OCI-LY3 (cell line): ENCODE data around the gene MYBL2.

Experiments
- H2AFZ ChIP-seq: fragments of 200-600, 300-600 bp; shearing (Covaris generic); 2 replicates; pipeline ENCODE4 v1.6.0; 2014; ENCODE audit warnings: antibody characterized with exemption, low read depth, low read length
- H3K27ac ChIP-seq: fragments of 200-600, 300-600 bp; sonication (generic); 2 replicates; pipeline ENCODE4 v1.5.1; 2014; ENCODE audit warnings: mild to moderate bottlenecking, low read length, moderate library complexity, mixed read lengths
- H3K27me3 ChIP-seq: fragments of 200-600, 300-600 bp; sonication (generic); 2 replicates; pipeline ENCODE4 v1.6.1; 2014; ENCODE audit warnings: low read depth, low read length, mixed read lengths
- H3K36me3 ChIP-seq: fragments of 200-600, 300-600 bp; sonication (generic); replicated peaks from 2 replicates; pipeline ENCODE3; 2014; ENCODE audit warnings: low read depth, low read length, mixed read lengths
- H3K4me1 ChIP-seq: fragments of 300-600, 200-600 bp; sonication (generic); 2 replicates; pipeline ENCODE4 v1.6.1; 2014; ENCODE audit warnings: low read length, mixed read lengths
- H3K4me2 ChIP-seq: fragments of 200-600, 300-600 bp; sonication (generic); 2 replicates; pipeline ENCODE4 v1.6.1; 2014; ENCODE audit warnings: low read length, mixed read lengths
- H3K4me3 ChIP-seq: fragments of 300-600, 200-600 bp; sonication (generic); 2 replicates; pipeline ENCODE4 v1.5.1; 2014; ENCODE audit warnings: antibody characterized with exemption, mild to moderate bottlenecking, low read length, moderate library complexity
- H3K79me2 ChIP-seq: fragments of 300-600, 200-600 bp; shearing (Covaris generic); 2 replicates; pipeline ENCODE4 v1.6.1; 2014; ENCODE audit warnings: mild to moderate bottlenecking, low read length, mixed read lengths
- H3K9ac ChIP-seq: fragments of 300-600, 200-600 bp; shearing (Covaris generic); 2 replicates; pipeline ENCODE4 v1.6.0; 2014; ENCODE audit warnings: mild to moderate bottlenecking, low read length, moderate library complexity
- H3K9me3 ChIP-seq: fragments of 200-600, 300-600 bp; shearing (Covaris generic); 2 replicates; pipeline ENCODE4 v1.6.1; 2014; ENCODE audit warnings: low read length, mixed read lengths; ENCODE audit not compliant: insufficient read depth
- H4K20me1 ChIP-seq: fragments of 200-600, 300-600 bp; sonication (generic); 2 replicates; pipeline ENCODE4 v1.6.1; 2016; ENCODE audit warnings: low read length, mixed read lengths; ENCODE audit not compliant: insufficient read depth
- CTCF ChIP-seq: fragments of 200-600, 300-600 bp; sonication (generic); IDR thresholded peaks from 2 replicates; pipeline ENCODE4 v1.5.1; 2014; ENCODE audit warnings: antibody characterized with exemption, low read length, low read depth
- EZH2phosphoT487 ChIP-seq: fragments of 200-600 bp; shearing (Covaris generic); IDR thresholded peaks from 2 replicates; pipeline ENCODE4 v1.6.1; 2018; ENCODE audit warnings: antibody characterized with exemption, mixed run types, low read depth

MYBL2 gene

GRCh38 chr20:43749734-43750294 lies 82.9 kb downstream of the MYBL2 start:
- no peaks in the 10 kb centered on the region for H3K79me2 ChIP-seq
- H3K4me3 ChIP-seq: peak overlapping the region; percentile 35
- peak overlapping the region; percentile 27; the same call in 1 of the 2 replicates for H2AFZ ChIP-seq
- no peaks in the 10 kb centered on the region for H4K20me1 ChIP-seq
- H3K27me3 ChIP-seq: no peaks in the 10 kb centered on the region
- H3K27ac ChIP-seq: peak overlapping the region; percentile 92
- H3K9ac ChIP-seq: peak overlapping the region; percentile 75
- no peaks in the 10 kb centered on the region for H3K36me3 ChIP-seq
- peaks cover 79% of the 10 kb centered on the region for H3K4me1 ChIP-seq
- H3K4me2 ChIP-seq: peak overlapping the region; percentile 67
- no peaks in the 10 kb centered on the region for H3K9me3 ChIP-seq
- no peak for TF ChIP-seq EZH2phosphoT487
- peak; percentile 99 for TF ChIP-seq CTCF

DNA sequence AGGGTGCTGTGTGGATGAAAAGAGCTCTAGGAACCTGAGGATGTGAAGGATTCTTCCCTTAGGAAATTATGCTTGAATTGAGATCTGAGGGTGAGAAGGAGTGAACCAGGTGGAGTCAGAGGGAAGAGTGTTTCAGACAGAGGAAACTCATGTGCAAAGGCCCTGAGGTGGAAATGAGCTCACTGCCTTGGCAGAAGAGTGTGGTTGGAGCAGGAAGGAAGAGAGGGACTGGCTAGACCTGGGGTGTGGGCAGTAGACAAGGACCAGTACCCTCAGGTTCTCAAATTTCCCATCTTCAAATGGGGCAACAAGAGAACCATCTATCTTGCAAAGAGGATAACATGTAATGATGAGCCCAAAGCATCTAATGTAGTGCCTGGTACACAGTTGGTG lies 83.9 kb downstream of the MYBL2 start:
- Histone ChIP-seq H3K79me2 (no peaks in the 10 kb centered on the region), H3K27me3 (no peaks in the 10 kb centered on the region), H3K36me3 (no peaks in the 10 kb centered on the region), H3K4me1 (peaks cover 70% of the 10 kb centered on the region), H3K4me3 (peak overlapping the region; percentile 17; the same call in 1 of the 2 replicates), H3K4me2 (peak overlapping the region; percentile 67), H3K9me3 (no peaks in the 10 kb centered on the region), H3K9ac (peak overlapping the region; percentile 75), H2AFZ (no peak overlapping the region), H3K27ac (peak overlapping the region; percentile 92), H4K20me1 (no peaks in the 10 kb centered on the region)
- TF ChIP-seq CTCF (no peak), EZH2phosphoT487 (no peak)

- no peaks in the 10 kb centered on the region for H4K20me1 ChIP-seq
- no peaks in the 10 kb centered on the region for H3K9me3 ChIP-seq
- peaks cover 4% of the 10 kb centered on the region for H3K36me3 ChIP-seq
- peaks cover 63% of the 10 kb centered on the region for H3K4me1 ChIP-seq
- peak overlapping the region; percentile 62 for H3K4me3 ChIP-seq
- peak overlapping the region; percentile 92 for H3K27ac ChIP-seq
- peak overlapping the region; percentile 91 for H3K9ac ChIP-seq
- no peak overlapping the region for H2AFZ ChIP-seq
- TF ChIP-seq EZH2phosphoT487: peak; percentile 47; the same call in 1 of the 2 replicates
- TF ChIP-seq CTCF: no peak
- no peaks in the 10 kb centered on the region for H3K27me3 ChIP-seq
- H3K79me2 ChIP-seq: no peaks in the 10 kb centered on the region
- H3K4me2 ChIP-seq: peak overlapping the region; percentile 80
Observed at GRCh38 chr20:43751167-43752050, 84.5 kb downstream of the MYBL2 start.

GRCh38 chr20:43752051-43752360 lies 85.1 kb downstream of the MYBL2 start:
- no peaks in the 10 kb centered on the region for H4K20me1 ChIP-seq
- peaks cover 61% of the 10 kb centered on the region for H3K4me1 ChIP-seq
- H3K9me3 ChIP-seq: no peaks in the 10 kb centered on the region
- H2AFZ ChIP-seq: no peak overlapping the region
- H3K4me3 ChIP-seq: peak overlapping the region; percentile 62
- no peaks in the 10 kb centered on the region for H3K27me3 ChIP-seq
- peak overlapping the region; percentile 91 for H3K9ac ChIP-seq
- H3K79me2 ChIP-seq: no peaks in the 10 kb centered on the region
- TF ChIP-seq EZH2phosphoT487: no peak
- TF ChIP-seq CTCF: no peak
- H3K27ac ChIP-seq: peak overlapping the region; percentile 92
- H3K36me3 ChIP-seq: peaks cover 4% of the 10 kb centered on the region
- H3K4me2 ChIP-seq: peak overlapping the region; percentile 80
